ENCODE results near the gene CDC42BPA. TPM values are rescaled to one million over a fixed set of nuclear protein-coding genes. Genes with fewer than 3 reads are reported as not detected.

Gene CDC42BPA
- total RNA-seq, 1 donor from 2014 or later, result 40.3 TPM

DNA sequence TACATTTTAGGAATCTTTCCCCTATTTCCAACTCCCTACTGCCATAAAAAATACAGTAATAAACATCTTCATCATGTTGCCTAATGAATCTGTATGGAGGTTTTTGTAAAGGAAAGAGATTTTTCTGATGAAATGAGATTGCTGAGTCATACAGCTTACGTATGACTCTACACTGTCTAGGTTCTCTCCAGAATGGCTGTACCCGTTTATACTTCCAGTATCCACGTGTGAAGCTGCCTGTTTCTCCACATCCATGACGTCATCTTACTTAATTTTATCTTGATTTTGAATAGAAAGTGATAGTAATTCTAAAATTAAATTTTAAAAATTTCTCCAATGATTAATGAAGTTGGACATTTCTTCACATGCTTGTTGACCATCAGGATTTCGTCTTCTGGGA, 274.5 kb downstream of the CDC42BPA start:
- Histone ChIP-seq H3K4me3 (no peak overlapping the region), H3K27me3 (ENCODE audit: low read depth) (no peaks in the 10 kb centered on the region), H3K9me3 (peaks cover 7% of the 10 kb centered on the region), H3K4me1 (no peaks in the 10 kb centered on the region), H3K36me3 (peaks cover 7% of the 10 kb centered on the region), H3K27ac (no peak overlapping the region)
- TF ChIP-seq, protein P1, sequence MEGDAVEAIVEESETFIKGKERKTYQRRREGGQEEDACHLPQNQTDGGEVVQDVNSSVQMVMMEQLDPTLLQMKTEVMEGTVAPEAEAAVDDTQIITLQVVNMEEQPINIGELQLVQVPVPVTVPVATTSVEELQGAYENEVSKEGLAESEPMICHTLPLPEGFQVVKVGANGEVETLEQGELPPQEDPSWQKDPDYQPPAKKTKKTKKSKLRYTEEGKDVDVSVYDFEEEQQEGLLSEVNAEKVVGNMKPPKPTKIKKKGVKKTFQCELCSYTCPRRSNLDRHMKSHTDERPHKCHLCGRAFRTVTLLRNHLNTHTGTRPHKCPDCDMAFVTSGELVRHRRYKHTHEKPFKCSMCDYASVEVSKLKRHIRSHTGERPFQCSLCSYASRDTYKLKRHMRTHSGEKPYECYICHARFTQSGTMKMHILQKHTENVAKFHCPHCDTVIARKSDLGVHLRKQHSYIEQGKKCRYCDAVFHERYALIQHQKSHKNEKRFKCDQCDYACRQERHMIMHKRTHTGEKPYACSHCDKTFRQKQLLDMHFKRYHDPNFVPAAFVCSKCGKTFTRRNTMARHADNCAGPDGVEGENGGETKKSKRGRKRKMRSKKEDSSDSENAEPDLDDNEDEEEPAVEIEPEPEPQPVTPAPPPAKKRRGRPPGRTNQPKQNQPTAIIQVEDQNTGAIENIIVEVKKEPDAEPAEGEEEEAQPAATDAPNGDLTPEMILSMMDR (IDR thresholded peaks at IDR 0.05), result no peak
- intact Hi-C loops (cut with DNase I), result no loop called here
- ATAC-seq, result no peak
- no peak for DNase-seq

DNA sequence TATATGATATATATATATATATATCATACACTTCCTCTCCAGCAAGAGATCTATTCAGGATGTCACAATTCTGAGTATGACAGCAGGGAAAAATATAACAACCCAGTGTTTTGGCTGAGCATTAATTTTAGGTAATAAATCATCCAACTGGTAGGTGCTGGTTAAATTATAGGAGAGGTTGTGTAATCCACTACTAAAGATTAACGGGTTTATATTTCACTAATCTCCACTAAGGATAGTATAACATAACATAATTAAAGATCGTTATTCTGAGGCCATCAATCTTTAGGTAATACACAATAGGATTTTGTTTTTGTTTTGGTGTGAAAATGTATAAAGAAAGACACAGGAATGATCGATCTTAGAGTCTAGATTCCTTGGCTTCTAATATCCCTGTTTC, 276.0 kb downstream of the CDC42BPA start:
- Histone ChIP-seq H3K36me3 (peaks cover 13% of the 10 kb centered on the region), H3K27me3 (ENCODE audit: low read depth) (no peaks in the 10 kb centered on the region), H3K4me3 (no peak overlapping the region)

DNA sequence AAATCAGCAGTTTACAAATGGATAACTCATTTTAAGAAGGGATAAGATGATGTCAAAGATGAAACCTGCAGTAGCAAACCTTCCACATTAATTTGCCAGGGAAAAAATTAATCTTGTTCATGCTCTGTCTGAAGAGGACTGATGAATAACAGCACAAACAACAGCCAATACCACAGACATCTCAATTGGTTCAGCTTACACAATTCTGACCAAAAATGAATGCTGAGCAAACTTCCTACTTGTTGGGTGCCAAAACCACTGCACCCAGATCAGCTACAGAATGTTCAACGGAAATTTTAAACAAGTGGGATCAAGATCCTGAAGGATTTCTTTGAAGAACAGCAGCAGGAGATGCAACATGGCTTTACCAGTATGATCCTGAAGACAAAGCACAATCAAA, 279.9 kb downstream of the CDC42BPA start:
- TF ChIP-seq, protein P1 (IDR thresholded peaks at IDR 0.05), result no peak
- intact Hi-C loops (cut with DNase I), result no loop called here
- no peak for DNase-seq

More for the DNA sequence above, 276.0 kb downstream of the CDC42BPA start:
- intact Hi-C loops (cut with DNase I), result no loop called here
- TF ChIP-seq, protein P1 (IDR thresholded peaks at IDR 0.05), result no peak
- H3K9me3 ChIP-seq, result peaks cover 9% of the 10 kb centered on the region
- no peak overlapping the region for H3K27ac ChIP-seq
- ATAC-seq, result no peak
- no peak for DNase-seq
- H3K4me1 ChIP-seq, result no peaks in the 10 kb centered on the region

DNA sequence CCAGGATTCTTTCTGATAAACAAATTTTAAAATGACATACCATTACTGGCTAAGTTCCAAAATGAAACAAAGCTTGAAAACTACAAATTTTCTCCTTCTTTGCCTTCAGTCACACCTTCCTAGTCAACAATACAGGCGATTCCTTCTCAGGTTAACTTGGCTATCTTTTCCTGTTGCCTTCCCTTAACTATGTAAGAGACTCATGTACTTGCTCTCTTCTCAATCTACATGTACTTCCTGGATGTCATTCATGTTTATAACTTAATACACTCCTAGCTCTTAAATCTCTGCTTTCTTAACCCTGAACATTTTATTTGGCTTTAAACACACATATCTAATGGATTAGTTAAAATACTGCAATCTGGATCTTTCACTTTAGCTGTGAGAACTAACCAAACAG, 281.2 kb downstream of the CDC42BPA start:
- Histone ChIP-seq H3K27ac (no peak overlapping the region), H3K27me3 (ENCODE audit: low read depth) (no peaks in the 10 kb centered on the region), H3K4me1 (no peaks in the 10 kb centered on the region), H3K4me3 (no peak overlapping the region), H3K9me3 (peaks cover 9% of the 10 kb centered on the region), H3K36me3 (peaks cover 31% of the 10 kb centered on the region)
- ATAC-seq (no peak), DNase-seq (no peak)
- intact Hi-C loops (cut with DNase I), result no loop called here
- TF ChIP-seq, protein P1 (IDR thresholded peaks at IDR 0.05), result no peak

More for the DNA sequence above, 279.9 kb downstream of the CDC42BPA start:
- H3K27me3 ChIP-seq (ENCODE audit: low read depth), result no peaks in the 10 kb centered on the region
- no peak for ATAC-seq
- H3K36me3 ChIP-seq, result peaks cover 25% of the 10 kb centered on the region
- H3K9me3 ChIP-seq, result peaks cover 9% of the 10 kb centered on the region
- no peak overlapping the region for H3K4me3 ChIP-seq
- no peak overlapping the region for H3K27ac ChIP-seq
- no peaks in the 10 kb centered on the region for H3K4me1 ChIP-seq

DNA sequence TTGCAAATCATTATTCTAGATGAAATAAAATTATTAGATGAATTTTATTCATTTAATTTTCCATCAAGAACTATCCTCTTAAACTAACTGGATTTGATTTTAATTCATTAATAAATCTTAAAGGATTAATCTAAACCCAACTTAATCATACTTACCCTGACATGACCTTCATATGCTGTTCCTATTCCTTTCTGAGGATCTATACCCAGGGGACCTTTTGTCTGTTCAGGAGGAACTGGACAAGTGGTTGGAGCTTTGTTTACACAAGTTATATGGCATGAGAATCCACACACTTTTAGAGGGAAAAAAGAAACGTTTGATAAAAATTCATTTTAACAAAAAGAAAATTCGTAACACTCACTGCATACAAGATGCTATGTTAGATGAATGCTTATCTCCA, 283.0 kb downstream of the CDC42BPA start:
- no peak for ATAC-seq
- H3K36me3 ChIP-seq, result peaks cover 44% of the 10 kb centered on the region
- H3K9me3 ChIP-seq, result peaks cover 9% of the 10 kb centered on the region
- no peak overlapping the region for H3K4me3 ChIP-seq
- H3K27ac ChIP-seq, result no peak overlapping the region
- no peaks in the 10 kb centered on the region for H3K27me3 ChIP-seq (ENCODE audit: low read depth)
- no peaks in the 10 kb centered on the region for H3K4me1 ChIP-seq
- intact Hi-C loops (cut with DNase I), result no loop called here
- TF ChIP-seq, protein P1 (IDR thresholded peaks at IDR 0.05), result no peak
- no peak for DNase-seq

DNA sequence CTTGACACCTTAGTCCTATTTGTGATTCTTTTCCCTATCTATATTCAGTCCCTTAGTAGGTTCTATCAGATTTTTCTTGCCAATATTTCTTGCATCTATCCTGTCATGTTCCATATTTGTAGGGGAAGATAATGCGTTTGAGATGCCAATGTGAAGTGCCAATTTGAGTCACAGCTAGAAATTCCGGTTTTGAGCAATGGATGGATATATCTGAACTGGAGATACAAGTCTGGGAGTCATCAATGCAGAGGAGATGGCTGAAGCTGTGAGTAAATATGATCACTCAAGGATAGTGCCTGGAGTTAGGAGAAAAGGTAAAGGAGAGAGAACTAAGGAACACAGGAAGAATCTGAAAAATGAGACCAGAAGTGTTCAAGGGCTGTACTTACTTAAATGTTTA, 284.4 kb downstream of the CDC42BPA start:
- Histone ChIP-seq H3K4me1 (no peaks in the 10 kb centered on the region), H3K4me3 (no peak overlapping the region), H3K27ac (no peak overlapping the region), H3K9me3 (peaks cover 3% of the 10 kb centered on the region), H3K27me3 (ENCODE audit: low read depth) (no peaks in the 10 kb centered on the region), H3K36me3 (peaks cover 48% of the 10 kb centered on the region)
- TF ChIP-seq, protein P1 (IDR thresholded peaks at IDR 0.05), result no peak
- intact Hi-C loops (cut with DNase I), result no loop called here
- DNase-seq (no peak), ATAC-seq (no peak)
